GM23338 (cell line): ENCODE data around the gene COPS2.

Experiments
- CREB1 ChIP-seq: fragments of 250-450 bp; sonication (Bioruptor Pico); IDR thresholded peaks from 2 replicates; pipeline ENCODE4 v1.5.0; 2020; ENCODE audit warnings: low read depth, mild to moderate bottlenecking, moderate library complexity
- EZH2 ChIP-seq: fragments of 200-600 bp; sonication (generic); IDR thresholded peaks from one replicate; pipeline ENCODE4 v1.8.0; 2017; ENCODE audit warnings: antibody characterized with exemption, mild to moderate bottlenecking, low read depth; ENCODE audit not compliant: unreplicated experiment
- EZH2phosphoT487 ChIP-seq: fragments of 200-600 bp; sonication (generic); IDR thresholded peaks from one replicate; pipeline ENCODE4 v1.8.1; 2018; ENCODE audit warnings: antibody characterized with exemption; ENCODE audit not compliant: unreplicated experiment
- JUNB ChIP-seq: IDR thresholded peaks from one replicate; pipeline ENCODE4 v1.6.1; 2016; ENCODE audit warnings: antibody characterized with exemption; ENCODE audit not compliant: unreplicated experiment
- POLR2AphosphoS5 ChIP-seq: IDR thresholded peaks from 2 replicates; pipeline ENCODE4 v1.6.1; 2016; ENCODE audit warnings: antibody characterized with exemption, low read depth
- ZNF331 ChIP-seq: fragments of 250-450 bp; sonication (Bioruptor Pico); IDR thresholded peaks from 2 replicates; pipeline ENCODE4 v1.5.0; 2020; ENCODE audit warnings: low read depth, mild to moderate bottlenecking, moderate library complexity
- TF ChIP-seq, protein P1 (sequence below), 2 experiments: fragments of 200-600 bp in 1 of 2; sonication (generic) in 1 of 2; conservative IDR thresholded peaks; 2 replicates each; pipeline versions ENCODE4 v1.5.1 to v1.6.1; 2016 to 2017; ENCODE audit warnings: antibody characterized with exemption in 2 of 2, low read depth in 2 of 2, mild to moderate bottlenecking in 2 of 2, moderate library complexity in 1 of 2
- TF ChIP-seq, protein P2 (sequence below): IDR thresholded peaks from one replicate; pipeline ENCODE4 v1.6.1; 2018; ENCODE audit warnings: antibody characterized with exemption; ENCODE audit not compliant: unreplicated experiment

DNA sequence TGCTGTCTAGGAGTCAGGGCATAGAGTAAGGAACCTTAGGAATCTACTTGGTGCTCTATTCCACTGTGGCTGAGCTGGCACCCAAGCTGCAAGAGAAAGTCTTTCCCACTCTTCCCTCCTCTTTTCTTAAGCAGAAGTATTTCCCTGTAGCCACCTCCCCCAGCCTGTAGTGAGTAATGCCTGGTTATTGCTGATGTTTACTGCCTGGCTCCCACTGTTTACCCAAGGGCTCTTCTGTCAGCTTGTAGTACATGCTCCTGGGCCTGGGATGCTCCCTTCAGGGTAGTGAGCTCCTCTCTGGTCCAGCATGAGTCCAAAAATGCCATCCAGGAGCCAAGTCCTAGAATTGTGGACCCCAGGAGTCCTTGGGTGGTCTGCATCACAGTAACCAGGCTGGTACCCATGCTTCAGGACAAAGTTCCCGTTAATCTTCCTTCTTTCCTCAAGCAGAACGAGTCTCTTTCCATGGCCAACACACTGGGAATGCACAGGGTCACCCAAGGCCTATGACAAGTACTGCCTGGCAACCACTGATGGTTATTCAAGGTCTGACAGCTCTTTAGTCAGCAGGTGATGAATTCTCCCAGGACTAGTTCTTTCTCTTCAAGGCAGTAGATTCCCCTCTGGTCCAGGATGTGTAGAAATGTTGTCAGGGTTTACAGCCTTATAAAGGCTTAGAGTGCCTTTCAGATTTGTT is 32.3 kb upstream of the COPS2 start:
- TF ChIP-seq, protein P1, sequence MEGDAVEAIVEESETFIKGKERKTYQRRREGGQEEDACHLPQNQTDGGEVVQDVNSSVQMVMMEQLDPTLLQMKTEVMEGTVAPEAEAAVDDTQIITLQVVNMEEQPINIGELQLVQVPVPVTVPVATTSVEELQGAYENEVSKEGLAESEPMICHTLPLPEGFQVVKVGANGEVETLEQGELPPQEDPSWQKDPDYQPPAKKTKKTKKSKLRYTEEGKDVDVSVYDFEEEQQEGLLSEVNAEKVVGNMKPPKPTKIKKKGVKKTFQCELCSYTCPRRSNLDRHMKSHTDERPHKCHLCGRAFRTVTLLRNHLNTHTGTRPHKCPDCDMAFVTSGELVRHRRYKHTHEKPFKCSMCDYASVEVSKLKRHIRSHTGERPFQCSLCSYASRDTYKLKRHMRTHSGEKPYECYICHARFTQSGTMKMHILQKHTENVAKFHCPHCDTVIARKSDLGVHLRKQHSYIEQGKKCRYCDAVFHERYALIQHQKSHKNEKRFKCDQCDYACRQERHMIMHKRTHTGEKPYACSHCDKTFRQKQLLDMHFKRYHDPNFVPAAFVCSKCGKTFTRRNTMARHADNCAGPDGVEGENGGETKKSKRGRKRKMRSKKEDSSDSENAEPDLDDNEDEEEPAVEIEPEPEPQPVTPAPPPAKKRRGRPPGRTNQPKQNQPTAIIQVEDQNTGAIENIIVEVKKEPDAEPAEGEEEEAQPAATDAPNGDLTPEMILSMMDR (conservative IDR thresholded peaks at IDR 0.05; ENCODE audit: low read depth in 2 of 2) = no peak
- TF ChIP-seq POLR2AphosphoS5 (no peak), EZH2 (no peak), EZH2phosphoT487 (no peak), ZNF331 (no peak), CREB1 (CRISPR knock-in tag) (no peak), JUNB (no peak)
- TF ChIP-seq, protein P2, sequence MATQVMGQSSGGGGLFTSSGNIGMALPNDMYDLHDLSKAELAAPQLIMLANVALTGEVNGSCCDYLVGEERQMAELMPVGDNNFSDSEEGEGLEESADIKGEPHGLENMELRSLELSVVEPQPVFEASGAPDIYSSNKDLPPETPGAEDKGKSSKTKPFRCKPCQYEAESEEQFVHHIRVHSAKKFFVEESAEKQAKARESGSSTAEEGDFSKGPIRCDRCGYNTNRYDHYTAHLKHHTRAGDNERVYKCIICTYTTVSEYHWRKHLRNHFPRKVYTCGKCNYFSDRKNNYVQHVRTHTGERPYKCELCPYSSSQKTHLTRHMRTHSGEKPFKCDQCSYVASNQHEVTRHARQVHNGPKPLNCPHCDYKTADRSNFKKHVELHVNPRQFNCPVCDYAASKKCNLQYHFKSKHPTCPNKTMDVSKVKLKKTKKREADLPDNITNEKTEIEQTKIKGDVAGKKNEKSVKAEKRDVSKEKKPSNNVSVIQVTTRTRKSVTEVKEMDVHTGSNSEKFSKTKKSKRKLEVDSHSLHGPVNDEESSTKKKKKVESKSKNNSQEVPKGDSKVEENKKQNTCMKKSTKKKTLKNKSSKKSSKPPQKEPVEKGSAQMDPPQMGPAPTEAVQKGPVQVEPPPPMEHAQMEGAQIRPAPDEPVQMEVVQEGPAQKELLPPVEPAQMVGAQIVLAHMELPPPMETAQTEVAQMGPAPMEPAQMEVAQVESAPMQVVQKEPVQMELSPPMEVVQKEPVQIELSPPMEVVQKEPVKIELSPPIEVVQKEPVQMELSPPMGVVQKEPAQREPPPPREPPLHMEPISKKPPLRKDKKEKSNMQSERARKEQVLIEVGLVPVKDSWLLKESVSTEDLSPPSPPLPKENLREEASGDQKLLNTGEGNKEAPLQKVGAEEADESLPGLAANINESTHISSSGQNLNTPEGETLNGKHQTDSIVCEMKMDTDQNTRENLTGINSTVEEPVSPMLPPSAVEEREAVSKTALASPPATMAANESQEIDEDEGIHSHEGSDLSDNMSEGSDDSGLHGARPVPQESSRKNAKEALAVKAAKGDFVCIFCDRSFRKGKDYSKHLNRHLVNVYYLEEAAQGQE = no peak
